Lower leg skin (tissue), 4 donors: Measurements from ENCODE around the gene NRIP3. TPM values are rescaled to one million over a fixed set of nuclear protein-coding genes. Genes with fewer than 3 reads are reported as not detected.

Experiments used
- DNase-seq, 2 donors: peaks; one replicate each; pipeline ENCODE4 v3.0.0-alpha.2; 2019; ENCODE audit warnings: low spot score in 2 of 2
- H3K4me3 ChIP-seq: fragments of 200-600 bp; sonication (generic); 2 replicates; pipeline ENCODE4 v1.5.1; 2017; ENCODE audit warnings: mild to moderate bottlenecking, low read depth; ENCODE audit not compliant: poor library complexity, severe bottlenecking
- POLR2A ChIP-seq, 2 donors: fragments of 450-650 bp; IDR thresholded peaks; one replicate each; pipeline ENCODE4 v1.6.1; 2016 to 2017; ENCODE audit warnings: antibody characterized with exemption in 2 of 2, mild to moderate bottlenecking in 1 of 2, moderate library complexity in 1 of 2
- WGBS, 2 donors: methylation state at CpG; one replicate each; pipeline ENCODE4 v1.1.5; 2018; 5-methylcytosine and 5-hydroxymethylcytosine counted together
- intact Hi-C: fragments of 100-400 bp; cut with DNase I; formaldehyde crosslinking; loops from one replicate; pipeline ENCODE4 v1.15.0; 2023; ENCODE audit warnings: low total_unique reads
- total RNA-seq, 4 donors: library from RNA; depleted of rRNA; stranded (reverse); fragments of >200 nt; gene quantifications; one replicate each; pipeline ENCODE4 v1.1.0, GENCODE V29; 2016
- TF ChIP-seq, protein P1 (sequence below), 3 donors: fragments of 450-650 bp; IDR thresholded peaks; one replicate each; pipeline ENCODE4 v1.5.1; 2016; ENCODE audit warnings: antibody characterized with exemption in 3 of 3, mild to moderate bottlenecking in 3 of 3, moderate library complexity in 2 of 3

The NRIP3 gene
- total RNA-seq, 4 donors from 2014 or later = 1.3 to 15.6 (median 1.9) TPM

DNA sequence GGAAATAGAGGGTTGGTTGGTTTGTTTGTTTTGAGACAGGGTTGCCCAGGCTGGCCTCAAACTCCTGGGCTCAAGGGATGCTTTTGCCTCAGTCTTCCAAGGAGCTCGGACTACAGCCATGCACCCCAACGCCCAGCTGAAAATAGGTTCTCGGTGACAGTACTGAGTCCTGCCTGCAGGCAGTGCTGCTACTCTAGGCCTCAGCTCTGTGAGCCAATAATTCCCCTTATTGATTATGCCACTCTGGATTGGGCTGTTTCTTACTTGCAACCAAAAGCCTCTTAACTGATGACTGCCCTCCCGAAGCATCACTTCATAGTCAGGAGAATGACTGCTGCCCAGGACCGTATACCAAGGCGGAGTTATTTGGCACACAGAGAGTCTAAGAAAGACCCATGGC, 69.9 kb downstream of the NRIP3 start:
- WGBS, 2 donors = 87 to 94% methylated on average over 6 of the region's 6 CpGs
- intact Hi-C loops = no loop called here

DNA sequence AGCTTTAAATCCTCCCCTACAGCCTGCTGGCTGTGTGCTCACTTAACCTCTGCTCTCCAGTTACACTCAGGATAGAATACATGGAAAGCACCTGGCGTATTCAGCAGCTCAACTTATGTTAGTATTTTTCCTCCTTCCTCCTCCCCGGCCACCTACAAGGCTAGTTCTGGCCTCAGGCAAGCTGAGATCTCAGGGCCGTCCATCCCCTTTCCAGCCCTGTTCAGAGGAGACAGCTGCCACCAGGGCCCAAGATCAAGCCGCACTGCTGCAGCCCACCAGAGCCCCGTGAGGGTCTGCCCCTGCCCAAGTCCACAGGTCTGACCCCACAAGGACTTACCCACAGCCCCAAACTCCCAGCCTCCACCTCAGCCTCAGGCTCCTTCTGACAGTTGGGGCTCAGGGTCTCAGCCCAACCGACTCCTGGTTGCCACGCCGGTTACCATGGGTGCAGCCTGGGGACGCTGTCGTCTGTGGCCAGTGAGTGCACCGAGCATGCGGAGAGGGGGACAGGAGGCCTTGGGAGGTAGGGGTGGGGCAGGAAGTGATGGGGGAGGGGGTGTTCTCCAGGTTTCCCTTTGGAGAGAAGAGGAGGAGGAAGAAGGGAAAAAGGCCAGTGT, 71.1 kb downstream of the NRIP3 start, which contains the start of gene C11orf16:
Gene C11orf16, minus strand, starts transcription at position 384 of the 617 bp plus-strand sequence. CDS start 639 bp downstream, outside the sequence.
- intact Hi-C loops = no loop called here
- no peak within 1 kb of the TSS for H3K4me3 ChIP-seq
- TF ChIP-seq POLR2A (IDR thresholded peaks at IDR 0.05) = no peak
- TF ChIP-seq, protein P1, sequence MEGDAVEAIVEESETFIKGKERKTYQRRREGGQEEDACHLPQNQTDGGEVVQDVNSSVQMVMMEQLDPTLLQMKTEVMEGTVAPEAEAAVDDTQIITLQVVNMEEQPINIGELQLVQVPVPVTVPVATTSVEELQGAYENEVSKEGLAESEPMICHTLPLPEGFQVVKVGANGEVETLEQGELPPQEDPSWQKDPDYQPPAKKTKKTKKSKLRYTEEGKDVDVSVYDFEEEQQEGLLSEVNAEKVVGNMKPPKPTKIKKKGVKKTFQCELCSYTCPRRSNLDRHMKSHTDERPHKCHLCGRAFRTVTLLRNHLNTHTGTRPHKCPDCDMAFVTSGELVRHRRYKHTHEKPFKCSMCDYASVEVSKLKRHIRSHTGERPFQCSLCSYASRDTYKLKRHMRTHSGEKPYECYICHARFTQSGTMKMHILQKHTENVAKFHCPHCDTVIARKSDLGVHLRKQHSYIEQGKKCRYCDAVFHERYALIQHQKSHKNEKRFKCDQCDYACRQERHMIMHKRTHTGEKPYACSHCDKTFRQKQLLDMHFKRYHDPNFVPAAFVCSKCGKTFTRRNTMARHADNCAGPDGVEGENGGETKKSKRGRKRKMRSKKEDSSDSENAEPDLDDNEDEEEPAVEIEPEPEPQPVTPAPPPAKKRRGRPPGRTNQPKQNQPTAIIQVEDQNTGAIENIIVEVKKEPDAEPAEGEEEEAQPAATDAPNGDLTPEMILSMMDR (IDR thresholded peaks at IDR 0.05) = no peak
- no peak for DNase-seq
- WGBS, 2 donors = 81 to 83% methylated on average over 12 of the region's 12 CpGs

More for the DNA sequence above, 69.9 kb downstream of the NRIP3 start:
- H3K4me3 ChIP-seq = no peak overlapping the region
- no peak for DNase-seq
- TF ChIP-seq POLR2A (IDR thresholded peaks at IDR 0.05) = no peak
- TF ChIP-seq, protein P1 (IDR thresholded peaks at IDR 0.05) = no peak

Other genes starting within 250 kb of the NRIP3 start
- 10 to 100 TPM; 10.1 to 18.6 (median 13.6) TPM for gene AKIP1, start 92.8 kb downstream of the NRIP3 start, total RNA-seq
- not detected for gene C11orf16, start 71.1 kb downstream of the NRIP3 start, total RNA-seq
- gene ASCL3, start 61.0 kb downstream of the NRIP3 start, total RNA-seq = not detected
- 10 to 100 TPM; 40.4 to 54.7 (median 48.0) TPM for gene TMEM9B, start 39.6 kb downstream of the NRIP3 start, total RNA-seq
- gene SCUBE2, start 87.6 kb upstream of the NRIP3 start, total RNA-seq = 10 to 100 TPM in 2 of 4 donors, 1 to 10 TPM in 2; 4.4 to 17.3 (median 10.3) TPM